MG63 (cell line): ENCODE results near the gene EIF2B4. TPM values are rescaled to one million over a fixed set of nuclear protein-coding genes. Genes with fewer than 3 reads are reported as not detected.

ENCODE experiments used
- DNase-seq: peaks from one replicate; pipeline ENCODE4 v3.0.0-alpha.2; 2020
- H3K27me3 ChIP-seq: fragments of 250-450 bp; sonication (Bioruptor Pico); 2 replicates; pipeline ENCODE4 v1.5.1; 2020; ENCODE audit warnings: mild to moderate bottlenecking, moderate library complexity
- H3K36me3 ChIP-seq: fragments of 250-450 bp; sonication (Bioruptor Pico); 2 replicates; pipeline ENCODE4 v1.5.1; 2020; ENCODE audit warnings: mild to moderate bottlenecking, moderate library complexity
- H3K4me3 ChIP-seq: fragments of 250-450 bp; sonication (Bioruptor Pico); 2 replicates; pipeline ENCODE4 v1.5.1; 2020; ENCODE audit warnings: mild to moderate bottlenecking, moderate library complexity
- H3K9me3 ChIP-seq: fragments of 250-450 bp; sonication (Bioruptor Pico); 2 replicates; pipeline ENCODE4 v1.5.1; 2020; ENCODE audit warnings: mild to moderate bottlenecking, moderate library complexity
- total RNA-seq: library from RNA; depleted of rRNA; stranded (reverse); fragments of >200 nt; shearing (Covaris generic); gene quantifications from 2 replicates; pipeline ENCODE4 v1.2.3, GENCODE V29; 2014; ENCODE audit warnings: low replicate concordance

Gene EIF2B4
- total RNA-seq, 1 experiment from 2014 or later: 48.0 TPM

DNA sequence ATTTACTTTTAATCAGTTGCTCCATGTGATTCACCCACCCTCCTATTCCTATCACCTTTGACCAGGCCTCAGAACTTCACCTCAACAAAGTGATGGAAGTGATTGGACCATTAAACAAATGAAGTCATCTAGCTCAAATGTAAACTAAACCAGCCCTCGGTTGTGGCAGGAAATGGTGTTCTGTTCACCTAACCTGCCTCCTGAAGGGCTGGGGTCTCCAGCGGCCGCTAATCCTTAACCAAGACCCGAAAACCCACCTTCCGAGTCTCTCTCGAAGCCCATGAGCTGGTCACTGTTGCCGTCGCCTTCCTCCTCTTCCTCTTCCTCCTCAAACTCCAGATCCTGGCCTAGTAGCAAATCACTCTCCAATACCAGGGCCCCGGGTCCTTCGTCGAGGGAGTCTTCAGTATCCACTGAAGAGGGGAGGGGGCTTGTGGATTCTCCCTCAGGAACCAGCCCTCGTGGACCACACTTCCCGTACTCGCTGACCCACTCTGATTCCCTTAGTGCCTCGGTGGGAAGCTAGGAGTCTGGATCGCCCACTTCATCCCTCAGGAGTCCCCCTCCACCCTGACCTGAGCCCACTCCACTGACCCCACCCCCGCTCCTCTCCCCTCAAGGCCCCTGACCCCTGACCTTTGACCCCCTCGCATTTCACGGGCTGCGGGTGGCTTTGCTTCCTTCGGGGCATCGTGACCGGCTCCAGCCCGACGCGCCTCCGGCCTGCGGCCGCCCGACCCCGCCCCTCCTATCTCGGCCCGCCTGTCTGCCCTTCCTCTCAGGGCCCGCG lies 9.9 kb upstream of the EIF2B4 start:
- no peaks in the 10 kb centered on the region for H3K9me3 ChIP-seq
- H3K27me3 ChIP-seq: no peaks in the 10 kb centered on the region
- H3K36me3 ChIP-seq: peaks cover 83% of the 10 kb centered on the region
- peak overlapping the region; percentile 59 for H3K4me3 ChIP-seq
- no peak for DNase-seq

DNA sequence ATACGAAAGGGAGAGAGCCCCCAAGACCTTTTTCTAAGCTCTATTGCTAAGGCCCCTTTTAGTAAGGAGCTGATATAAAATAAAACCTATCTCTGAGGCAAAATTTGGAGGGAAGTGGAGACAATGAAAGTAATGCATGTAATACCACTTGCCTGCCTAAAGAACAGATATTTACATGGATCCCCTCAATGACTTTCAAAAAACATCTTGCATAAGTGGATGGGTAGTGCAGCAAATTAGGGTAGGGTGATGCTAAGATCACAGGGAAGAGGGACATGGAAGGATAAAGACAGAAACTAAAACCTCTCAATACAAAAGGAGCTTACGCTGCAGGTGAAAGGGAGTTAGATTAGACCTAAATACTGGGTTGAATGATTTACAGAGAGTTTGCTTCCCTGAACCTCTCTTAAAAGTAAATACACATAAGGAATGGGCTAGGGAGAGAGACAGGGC lies 9.3 kb upstream of the EIF2B4 start:
- Histone ChIP-seq H3K27me3 (no peaks in the 10 kb centered on the region), H3K36me3 (peaks cover 83% of the 10 kb centered on the region), H3K4me3 (peak overlapping the region; percentile 59), H3K9me3 (no peaks in the 10 kb centered on the region)
- DNase-seq: no peak

DNA sequence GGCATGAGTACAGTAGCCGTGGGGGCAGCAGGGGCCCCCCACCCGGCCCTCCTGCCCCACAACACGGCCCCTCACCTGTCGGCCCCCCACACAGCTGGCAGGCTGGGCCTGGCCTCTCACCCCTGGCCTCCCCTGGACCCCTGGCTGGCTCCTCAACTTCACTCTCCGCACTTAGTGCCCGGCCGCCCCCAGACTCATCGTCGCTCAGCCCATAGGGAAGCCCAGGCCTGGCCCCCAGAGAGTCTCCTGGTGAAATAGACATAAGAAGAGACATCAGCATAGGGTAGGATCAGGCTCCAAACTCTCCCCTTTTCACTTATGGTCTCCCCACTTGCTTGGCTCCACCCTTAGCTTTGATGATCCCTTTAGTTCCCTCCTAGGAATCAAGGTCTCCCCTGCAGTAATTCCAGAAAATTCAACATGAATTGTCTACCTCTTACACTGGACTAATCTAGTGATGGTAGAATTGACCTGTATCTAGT lies 8.7 kb upstream of the EIF2B4 start:
- peaks cover 81% of the 10 kb centered on the region for H3K36me3 ChIP-seq
- H3K9me3 ChIP-seq: no peaks in the 10 kb centered on the region
- DNase-seq: no peak
- H3K27me3 ChIP-seq: no peaks in the 10 kb centered on the region
- H3K4me3 ChIP-seq: no peak overlapping the region

DNA sequence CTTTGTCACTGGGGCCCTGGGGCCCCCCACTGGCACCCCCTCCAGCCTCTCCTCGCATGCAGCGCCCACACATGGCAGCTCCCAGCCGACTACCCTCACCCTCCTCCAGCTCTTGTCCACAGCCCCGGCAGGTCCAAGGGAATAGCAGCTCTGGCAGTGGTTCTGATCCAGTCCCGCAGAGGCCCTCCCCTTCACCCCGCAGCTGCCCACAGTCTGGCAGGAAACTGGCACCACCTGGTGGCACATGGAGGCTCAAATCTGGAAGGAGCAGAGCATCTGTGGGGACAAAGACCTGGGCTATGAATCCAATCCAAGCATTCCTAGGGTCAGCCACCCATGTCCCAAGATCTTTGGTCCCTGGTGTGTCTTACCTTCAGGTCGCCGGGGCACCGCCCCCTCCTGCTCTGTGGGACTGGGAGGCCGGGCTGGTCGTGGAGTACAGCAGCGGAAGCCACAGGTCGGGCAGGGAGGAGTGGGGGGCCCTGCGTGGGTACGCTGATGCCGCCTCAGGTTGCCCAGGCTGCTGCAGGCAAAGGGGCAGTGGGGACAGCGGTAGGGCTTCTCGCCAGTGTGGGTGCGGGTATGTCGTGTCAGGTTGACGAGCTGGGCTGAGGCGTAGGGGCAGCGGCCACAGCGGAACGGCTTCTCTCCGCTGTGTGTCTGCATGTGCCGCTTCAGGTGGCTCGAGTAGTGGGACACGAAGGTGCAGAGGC lies 8.1 kb upstream of the EIF2B4 start:
- Histone ChIP-seq H3K27me3 (no peaks in the 10 kb centered on the region), H3K9me3 (no peaks in the 10 kb centered on the region), H3K4me3 (no peak overlapping the region), H3K36me3 (peaks cover 81% of the 10 kb centered on the region)
- peak; percentile 33 for DNase-seq

DNA sequence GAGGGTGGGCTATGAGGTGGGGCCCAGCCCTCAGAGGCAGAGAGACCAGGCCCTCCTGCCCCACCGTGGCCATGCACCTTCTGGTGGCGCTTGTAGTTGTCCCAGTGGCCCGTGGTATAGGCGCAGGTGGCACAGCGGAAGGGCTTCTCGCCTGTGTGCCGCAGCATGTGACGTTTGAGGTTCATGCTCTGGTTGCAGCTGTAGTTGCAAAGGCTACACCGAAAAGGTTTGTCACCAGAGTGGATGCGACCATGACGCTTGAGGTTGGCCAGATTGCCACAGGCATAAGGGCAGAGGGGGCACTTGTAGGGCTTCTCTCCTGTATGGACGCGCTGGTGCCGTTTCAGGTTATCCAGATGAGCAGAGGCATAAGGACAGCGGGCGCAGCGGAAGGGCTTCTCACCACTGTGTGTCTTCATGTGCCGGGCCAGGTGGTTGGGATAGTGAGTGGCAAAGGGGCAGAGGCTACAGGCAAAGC lies 7.5 kb upstream of the EIF2B4 start:
- Histone ChIP-seq H3K36me3 (peaks cover 84% of the 10 kb centered on the region), H3K4me3 (no peak overlapping the region), H3K27me3 (no peaks in the 10 kb centered on the region), H3K9me3 (no peaks in the 10 kb centered on the region)
- DNase-seq: no peak

DNA sequence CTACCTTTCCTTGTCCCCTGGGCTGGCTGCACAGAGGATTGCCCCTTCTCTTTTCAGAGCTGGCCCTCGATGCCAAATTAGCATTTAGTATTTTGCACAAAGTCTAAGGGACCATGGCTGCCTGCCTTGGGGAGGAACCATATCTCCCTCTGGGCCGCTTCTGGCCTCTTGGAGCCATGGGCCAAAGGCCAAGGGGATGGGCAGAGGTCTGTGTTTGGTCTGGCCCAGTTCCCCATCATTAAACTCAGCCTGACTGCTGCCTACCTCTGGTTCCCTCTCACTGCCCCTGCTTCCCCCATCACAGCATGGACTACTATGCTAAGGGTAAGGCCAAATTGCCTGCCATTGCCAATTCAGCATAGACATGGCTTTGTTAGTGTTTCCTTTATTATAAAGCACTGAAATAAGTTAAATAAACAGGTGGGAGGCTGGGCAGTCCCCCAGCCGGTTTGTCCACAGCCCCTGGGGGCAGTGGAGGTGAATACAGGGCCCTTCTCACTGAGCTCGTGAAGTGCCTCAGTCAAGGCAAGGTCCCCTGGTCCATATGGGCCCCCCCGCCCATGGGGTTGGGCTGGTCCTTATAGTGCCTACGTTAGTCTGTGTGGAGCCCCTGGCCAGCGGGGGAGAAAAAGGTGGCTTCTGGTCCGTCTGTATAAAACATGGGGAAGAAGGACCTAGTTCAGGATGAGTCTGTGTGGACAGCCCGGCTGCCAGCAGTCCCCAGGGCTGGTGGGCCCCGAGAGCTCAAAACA lies 6.9 kb upstream of the EIF2B4 start:
- no peak overlapping the region for H3K4me3 ChIP-seq
- peaks cover 86% of the 10 kb centered on the region for H3K36me3 ChIP-seq

DNA sequence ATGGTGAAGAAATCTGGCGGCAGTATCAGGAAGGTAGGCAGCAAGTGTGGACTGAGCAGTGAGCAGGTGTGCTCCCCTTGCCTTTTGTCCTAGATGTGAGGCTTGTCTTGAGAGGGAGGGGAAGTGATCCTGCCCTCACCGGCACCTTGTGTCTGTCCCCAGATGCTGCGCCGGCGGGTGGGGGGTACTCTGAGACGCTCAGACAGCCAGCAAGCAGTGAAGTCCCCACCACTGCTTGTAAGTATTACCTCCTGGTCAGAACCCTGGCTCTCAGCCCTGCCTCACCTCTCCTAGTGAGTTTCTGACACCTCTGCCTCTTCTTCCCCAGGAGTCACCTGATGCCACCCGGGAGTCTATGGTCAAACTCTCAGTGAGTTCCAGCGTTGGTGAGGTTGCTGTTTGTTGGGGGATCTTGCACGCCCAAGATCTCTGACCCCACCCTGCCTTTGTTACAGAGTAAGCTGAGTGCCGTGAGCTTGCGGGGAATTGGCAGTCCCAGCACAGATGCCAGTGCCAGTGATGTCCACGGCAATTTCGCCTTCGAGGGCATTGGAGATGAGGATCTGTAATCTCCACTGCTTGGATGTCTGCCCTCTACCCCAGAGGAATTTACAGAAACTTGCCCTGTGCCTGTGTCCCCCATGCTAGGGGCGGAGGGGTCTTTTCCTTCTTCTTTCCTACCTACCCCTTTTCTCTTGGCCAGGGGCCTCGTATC lies 6.2 kb upstream of the EIF2B4 start:
- DNase-seq: no peak
- no peaks in the 10 kb centered on the region for H3K27me3 ChIP-seq
- no peak overlapping the region for H3K4me3 ChIP-seq
- no peaks in the 10 kb centered on the region for H3K9me3 ChIP-seq
- peaks cover 86% of the 10 kb centered on the region for H3K36me3 ChIP-seq

More for the DNA sequence above, 6.9 kb upstream of the EIF2B4 start:
- DNase-seq: no peak
- Histone ChIP-seq H3K27me3 (no peaks in the 10 kb centered on the region), H3K9me3 (no peaks in the 10 kb centered on the region)

DNA sequence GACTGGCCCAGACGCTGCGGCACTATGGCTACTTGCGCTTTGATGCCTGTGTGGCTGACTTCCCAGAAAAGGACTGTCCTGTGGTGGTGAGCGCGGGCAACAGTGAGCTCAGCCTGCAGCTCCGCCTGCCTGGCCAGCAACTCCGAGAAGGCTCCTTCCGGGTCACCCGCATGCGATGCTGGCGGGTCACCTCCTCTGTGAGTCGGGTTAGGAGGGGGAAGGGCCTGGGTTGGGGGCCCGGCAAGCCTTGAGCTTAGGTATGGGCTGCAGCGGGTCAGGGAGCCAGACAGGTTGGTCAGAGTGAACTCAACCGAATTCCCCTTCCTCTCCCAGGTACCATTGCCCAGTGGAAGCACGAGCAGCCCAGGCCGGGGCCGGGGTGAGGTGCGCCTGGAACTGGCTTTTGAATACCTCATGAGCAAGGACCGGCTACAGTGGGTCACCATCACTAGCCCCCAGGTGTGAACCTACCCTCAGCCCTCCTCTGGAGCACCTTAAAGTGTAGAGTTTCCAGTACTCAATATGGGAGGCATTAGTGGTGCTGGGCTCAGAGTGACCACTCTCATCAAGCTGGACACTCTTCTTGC lies 5.5 kb upstream of the EIF2B4 start:
- H3K9me3 ChIP-seq: no peaks in the 10 kb centered on the region
- peaks cover 81% of the 10 kb centered on the region for H3K36me3 ChIP-seq
- no peak for DNase-seq
- no peak overlapping the region for H3K4me3 ChIP-seq
- H3K27me3 ChIP-seq: no peaks in the 10 kb centered on the region

DNA sequence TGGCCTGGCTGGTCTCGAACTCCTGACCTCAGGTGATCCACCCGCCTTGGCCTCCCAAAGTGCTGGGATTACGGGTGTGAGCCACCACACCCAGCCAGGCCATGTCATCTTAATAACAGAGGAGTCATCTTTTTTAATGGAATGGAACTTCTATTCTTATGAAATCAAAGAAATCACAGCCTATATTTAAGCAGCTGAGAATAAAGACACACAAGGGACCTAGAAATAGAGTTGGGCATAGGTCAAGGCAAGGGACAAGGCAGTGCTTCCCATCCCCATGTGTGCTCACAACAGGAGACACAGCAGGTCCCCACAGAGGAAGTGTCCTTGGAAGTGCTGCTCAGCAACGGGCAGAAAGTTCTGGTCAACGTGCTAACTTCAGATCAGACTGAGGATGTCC lies 3.4 kb upstream of the EIF2B4 start:
- Histone ChIP-seq H3K27me3 (no peaks in the 10 kb centered on the region), H3K4me3 (no peak overlapping the region), H3K9me3 (no peaks in the 10 kb centered on the region), H3K36me3 (peaks cover 81% of the 10 kb centered on the region)
- no peak for DNase-seq

DNA sequence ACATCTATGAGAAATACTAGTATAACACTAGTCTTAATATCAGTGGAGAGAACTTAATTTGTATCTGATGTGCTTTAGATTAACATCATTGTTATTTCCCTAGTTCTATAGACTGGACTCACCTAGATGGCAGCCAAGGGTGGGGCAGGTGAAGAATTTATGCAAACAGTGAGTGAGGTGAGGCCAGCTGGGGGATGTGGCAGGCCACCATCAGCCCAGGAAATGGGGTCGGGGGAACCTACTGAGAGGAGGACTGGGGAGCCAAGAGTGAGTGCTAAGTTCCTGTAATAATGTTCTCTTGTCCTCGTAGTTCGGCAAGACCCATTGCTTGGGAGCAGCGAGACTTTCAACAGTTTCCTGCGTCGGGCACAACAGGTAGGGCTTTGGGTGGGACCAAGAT lies 2.8 kb upstream of the EIF2B4 start:
- Histone ChIP-seq H3K9me3 (no peaks in the 10 kb centered on the region), H3K36me3 (peaks cover 81% of the 10 kb centered on the region), H3K27me3 (no peaks in the 10 kb centered on the region), H3K4me3 (no peak overlapping the region)
- DNase-seq: no peak

DNA sequence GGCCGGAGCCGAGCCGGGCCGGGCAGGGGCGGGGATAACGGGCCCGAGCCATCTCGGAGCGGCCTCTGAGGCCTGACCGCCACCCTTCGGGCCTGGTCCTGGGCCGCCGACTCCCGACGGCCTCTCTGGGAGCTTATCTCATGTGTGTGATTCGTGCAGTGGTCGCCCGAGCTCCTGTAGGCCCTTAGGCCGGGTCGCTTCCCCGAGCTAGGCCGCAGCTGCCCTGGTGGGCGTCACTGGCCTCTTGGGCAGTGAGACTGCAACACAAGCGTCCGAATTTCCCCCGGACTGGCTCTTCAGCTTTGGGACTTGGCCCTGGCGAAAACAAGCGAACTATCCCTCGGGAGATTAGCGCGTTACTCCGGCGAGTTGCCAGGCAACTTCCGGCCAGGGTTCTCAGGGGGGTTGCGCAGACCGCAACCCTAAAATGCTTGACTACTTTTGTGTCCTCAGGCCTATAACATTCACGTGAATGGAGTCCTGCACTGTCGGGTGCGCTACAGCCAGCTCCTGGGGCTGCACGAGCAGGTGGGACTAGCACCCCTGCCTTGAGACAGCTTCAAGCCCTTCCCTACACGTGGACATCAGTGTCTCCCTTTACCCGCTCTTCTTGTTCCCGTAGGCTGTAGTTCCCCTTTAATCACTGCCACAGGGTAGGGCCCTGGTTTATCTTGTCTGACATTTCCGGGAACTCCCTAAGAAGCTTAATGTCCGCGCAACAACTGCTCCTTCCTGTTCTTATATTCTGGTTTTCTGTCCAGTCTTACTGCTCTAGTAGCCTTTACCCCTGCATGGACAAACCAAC lies 880 bp upstream of the EIF2B4 start:
- Histone ChIP-seq H3K36me3 (peaks cover 79% of the 10 kb centered on the region), H3K4me3 (peak overlapping the region; percentile 92), H3K9me3 (no peaks in the 10 kb centered on the region), H3K27me3 (no peaks in the 10 kb centered on the region)
- peak; percentile 43 for DNase-seq

DNA sequence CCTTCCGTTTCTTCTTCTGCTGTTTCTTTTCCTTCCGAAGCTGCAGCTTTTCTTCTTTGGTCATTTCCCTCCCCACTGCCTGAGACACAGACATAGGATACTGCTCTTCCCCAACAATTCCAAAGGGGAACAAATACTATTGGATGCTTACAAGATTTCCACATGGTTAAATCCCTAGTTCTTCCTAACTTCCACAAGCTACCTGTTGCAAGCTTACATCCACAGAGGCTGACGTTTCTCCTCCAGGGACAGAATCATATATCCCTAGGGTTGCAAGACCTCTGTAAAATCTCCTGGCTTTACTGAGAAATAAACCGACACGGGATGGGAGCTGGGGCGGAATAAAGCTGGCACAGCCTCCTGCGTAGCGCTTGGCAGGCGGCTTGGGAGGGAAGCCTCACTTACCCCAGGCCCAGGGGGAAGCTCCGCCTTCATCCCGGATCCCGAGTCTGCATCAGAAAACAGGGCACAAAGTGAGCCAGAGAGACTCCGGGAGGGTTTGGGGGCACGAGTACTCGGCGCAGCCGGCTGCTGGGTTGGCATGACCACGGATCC lies 590 bp downstream of the EIF2B4 start:
- peak; percentile 77 for DNase-seq
- H3K27me3 ChIP-seq: no peaks in the 10 kb centered on the region
- H3K36me3 ChIP-seq: peaks cover 73% of the 10 kb centered on the region

DNA sequence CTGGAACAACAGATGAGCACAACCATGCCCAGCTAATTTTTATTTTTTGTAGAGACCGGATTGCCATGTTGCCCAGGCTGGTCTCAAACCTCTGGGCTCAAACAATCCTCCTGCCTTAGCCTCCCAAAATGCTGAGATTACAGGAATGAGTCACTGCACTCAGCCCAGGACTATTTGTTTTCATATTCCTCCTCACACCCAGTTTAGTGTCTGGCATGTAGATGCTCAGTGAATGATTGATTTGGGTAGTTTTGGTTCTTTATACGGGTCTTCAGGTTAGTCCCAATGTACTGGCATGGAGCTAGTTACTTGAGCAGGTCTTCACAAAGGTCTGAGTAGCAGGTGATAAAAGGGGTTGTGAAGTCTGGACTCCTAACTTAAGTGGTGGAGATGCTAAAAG lies 6.2 kb downstream of the EIF2B4 start:
- no peaks in the 10 kb centered on the region for H3K9me3 ChIP-seq
- H3K36me3 ChIP-seq: peaks cover 45% of the 10 kb centered on the region
- no peak overlapping the region for H3K4me3 ChIP-seq
- H3K27me3 ChIP-seq: no peaks in the 10 kb centered on the region
- no peak for DNase-seq

More for the DNA sequence above, 590 bp downstream of the EIF2B4 start:
- no peaks in the 10 kb centered on the region for H3K9me3 ChIP-seq
- H3K4me3 ChIP-seq: peak overlapping the region; percentile 92

DNA sequence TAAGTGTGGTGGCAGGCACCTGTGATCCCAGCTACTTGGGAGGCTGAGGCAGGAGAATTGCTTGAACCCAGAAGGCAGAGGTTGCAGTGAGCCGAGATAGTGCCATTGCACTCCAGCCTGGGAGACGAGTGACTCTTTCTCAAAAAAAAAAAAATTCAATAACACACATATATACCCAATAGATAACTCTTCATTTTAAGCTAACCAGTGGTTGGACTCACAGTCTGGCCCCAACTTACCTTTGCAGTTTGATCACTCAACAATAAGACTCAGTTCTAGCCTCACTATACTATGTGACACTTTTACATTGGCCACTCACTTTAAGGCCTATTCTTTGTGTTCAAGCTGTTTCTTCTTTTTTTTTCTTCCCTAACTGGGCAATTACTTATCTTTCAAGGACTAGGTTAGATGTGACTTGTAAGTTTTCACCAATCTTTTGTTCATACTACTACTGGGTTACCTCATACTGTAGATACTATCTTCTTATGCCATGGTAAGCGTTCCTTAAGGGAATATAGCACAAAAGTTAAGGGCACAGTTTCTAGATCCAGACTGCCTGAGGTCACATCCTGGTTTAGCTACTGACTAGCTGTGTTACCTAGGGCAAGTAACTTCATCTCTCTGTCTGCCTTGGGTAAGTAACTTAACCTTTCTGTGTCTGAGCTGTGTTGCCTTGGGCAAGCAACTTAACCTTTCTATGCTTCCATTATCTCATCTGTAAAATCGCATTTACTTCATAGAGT lies 7.3 kb downstream of the EIF2B4 start:
- no peak for DNase-seq

More for the DNA sequence above, 7.3 kb downstream of the EIF2B4 start:
- Histone ChIP-seq H3K36me3 (peaks cover 38% of the 10 kb centered on the region), H3K4me3 (no peak overlapping the region), H3K9me3 (no peaks in the 10 kb centered on the region), H3K27me3 (no peaks in the 10 kb centered on the region)
